ENCODE data around the gene GLI2. TPM values are rescaled to one million over a fixed set of nuclear protein-coding genes. Genes with fewer than 3 reads are reported as not detected.

Gene GLI2
- total RNA-seq, 1 donor from 2014 or later: 16.2 TPM

- H3K4me3 ChIP-seq: no peak overlapping the region
- H3K27me3 ChIP-seq: no peaks in the 10 kb centered on the region
- H3K36me3 ChIP-seq: no peaks in the 10 kb centered on the region
- TF ChIP-seq POLR2A (IDR thresholded peaks at IDR 0.05): no peak
- no peak for TF ChIP-seq POLR2AphosphoS5 (IDR thresholded peaks at IDR 0.05; ENCODE audit: insufficient read depth in 1 of 2, low read depth in 1 of 2)
- no peak for TF ChIP-seq CTCF (IDR thresholded peaks at IDR 0.05)
- intact Hi-C loops (cut with DNase I): no loop called here
- no peaks in the 10 kb centered on the region for H3K9me3 ChIP-seq
- no peak for DNase-seq (ENCODE audit: extremely low spot score in 2 of 2)
- H3K27ac ChIP-seq: no peak overlapping the region
- peaks cover 9% of the 10 kb centered on the region for H3K4me1 ChIP-seq
Measured at GRCh38 chr2:120751553-120751952, 15.9 kb downstream of the GLI2 start.

DNA sequence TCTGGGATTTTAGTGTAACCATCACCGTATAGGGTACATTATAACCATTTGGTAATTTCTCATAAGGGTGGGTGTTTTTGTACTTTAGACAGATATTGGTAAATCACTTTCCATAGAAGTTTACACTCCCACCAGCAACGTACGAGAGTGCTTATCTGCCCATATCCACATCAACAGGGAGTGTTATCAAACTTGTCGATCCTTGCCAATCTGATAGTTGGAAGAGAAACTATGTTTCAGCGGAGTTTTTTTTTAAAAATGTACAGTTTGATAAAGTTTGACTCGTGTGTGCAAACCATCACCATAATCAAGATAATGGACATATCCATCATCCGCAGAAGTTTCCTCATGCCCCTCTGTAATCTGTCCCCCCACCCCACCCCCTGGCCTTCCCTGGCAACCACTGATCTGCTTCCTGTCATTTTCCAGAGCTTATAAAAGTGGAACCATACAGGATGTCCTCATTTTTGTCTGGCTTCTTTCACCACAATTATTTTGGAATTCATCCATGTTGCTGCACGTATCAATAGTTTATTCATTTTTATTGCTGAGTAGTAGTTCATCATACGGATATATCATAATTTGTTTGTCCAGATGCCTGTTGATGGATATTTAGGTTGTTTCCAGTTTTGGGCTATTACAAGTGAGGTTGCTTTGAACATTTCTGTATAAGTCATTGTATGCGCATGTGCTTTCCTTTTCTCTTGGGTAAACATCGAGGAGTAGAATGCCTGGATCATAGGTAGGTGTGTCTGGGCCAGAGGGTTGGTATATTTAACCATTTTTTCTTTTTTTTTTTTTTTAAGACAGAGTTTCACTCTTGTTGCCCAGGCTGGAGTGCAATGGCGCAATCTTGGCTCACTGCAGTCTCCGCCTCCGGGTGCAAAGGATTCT is 18.6 kb downstream of the GLI2 start:
- Histone ChIP-seq H3K4me3 (no peak overlapping the region), H3K27ac (no peak overlapping the region), H3K9me3 (no peaks in the 10 kb centered on the region), H3K27me3 (no peaks in the 10 kb centered on the region), H3K36me3 (no peaks in the 10 kb centered on the region), H3K4me1 (peaks cover 27% of the 10 kb centered on the region)
- TF ChIP-seq POLR2AphosphoS5 (IDR thresholded peaks at IDR 0.05; ENCODE audit: insufficient read depth in 1 of 2, low read depth in 1 of 2) (no peak), POLR2A (IDR thresholded peaks at IDR 0.05) (no peak), CTCF (IDR thresholded peaks at IDR 0.05) (no peak)
- intact Hi-C loops (cut with DNase I): no loop called here
- no peak for DNase-seq (ENCODE audit: extremely low spot score in 2 of 2)

- peaks cover 27% of the 10 kb centered on the region for H3K4me1 ChIP-seq
- H3K36me3 ChIP-seq: no peaks in the 10 kb centered on the region
- peak overlapping the region; percentile 85 for H3K27ac ChIP-seq
- H3K9me3 ChIP-seq: no peaks in the 10 kb centered on the region
- no peak for DNase-seq (ENCODE audit: extremely low spot score in 2 of 2)
- intact Hi-C loops (cut with DNase I): no loop called here
- peak in 1 of 2 donors; percentile 67 for TF ChIP-seq POLR2AphosphoS5 (IDR thresholded peaks at IDR 0.05; ENCODE audit: insufficient read depth in 1 of 2, low read depth in 1 of 2)
- no peak for TF ChIP-seq CTCF (IDR thresholded peaks at IDR 0.05)
- no peaks in the 10 kb centered on the region for H3K27me3 ChIP-seq
- H3K4me3 ChIP-seq: peak overlapping the region in 1 of 2 donors; percentile 16
Measured at GRCh38 chr2:120758181-120759144, 22.8 kb downstream of the GLI2 start.

DNA sequence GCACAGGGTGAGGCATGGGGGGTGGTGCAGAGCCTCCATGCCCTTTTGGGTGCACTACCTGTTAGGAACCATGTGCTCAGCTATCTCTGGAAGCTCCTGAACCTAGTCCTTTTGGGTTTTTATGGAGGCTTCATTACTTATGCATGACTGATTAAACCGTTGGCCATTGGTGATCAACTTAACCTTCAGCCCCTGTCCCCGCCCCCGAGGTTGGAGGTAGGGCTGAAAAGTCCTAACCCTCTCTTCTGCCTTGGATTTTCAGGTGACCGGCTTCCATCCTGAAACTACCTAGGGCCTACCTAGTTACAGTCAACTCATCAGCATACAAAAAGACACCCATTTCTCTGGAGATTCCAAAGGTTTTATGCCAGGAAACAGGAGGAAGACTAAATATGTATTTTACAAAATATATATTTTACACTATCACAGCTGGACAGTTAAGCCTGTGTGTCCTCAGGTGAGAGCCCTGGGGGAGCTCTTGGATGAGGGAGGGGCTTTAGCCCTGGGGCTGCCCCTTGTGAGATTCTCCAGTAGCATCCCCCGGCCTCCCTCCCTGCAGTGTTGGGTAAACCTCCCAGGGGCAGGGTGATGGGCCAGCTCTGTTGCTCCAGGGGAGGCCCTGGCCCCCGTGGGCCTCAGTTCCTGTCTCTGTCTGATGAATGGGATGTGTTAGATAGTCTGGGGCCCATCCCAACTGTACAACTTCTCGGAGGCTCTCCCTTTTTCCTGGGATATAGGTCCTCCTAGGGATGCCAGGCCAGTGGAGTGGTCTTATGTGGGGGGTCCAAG is 24.1 kb downstream of the GLI2 start:
- intact Hi-C loops (cut with DNase I): no loop called here
- H3K36me3 ChIP-seq: no peaks in the 10 kb centered on the region
- H3K9me3 ChIP-seq: no peaks in the 10 kb centered on the region
- no peak for TF ChIP-seq CTCF (IDR thresholded peaks at IDR 0.05)
- no peak for TF ChIP-seq POLR2A (IDR thresholded peaks at IDR 0.05)
- no peak for TF ChIP-seq POLR2AphosphoS5 (IDR thresholded peaks at IDR 0.05; ENCODE audit: insufficient read depth in 1 of 2, low read depth in 1 of 2)
- peak overlapping the region; percentile 85 for H3K27ac ChIP-seq
- peaks cover 39% of the 10 kb centered on the region for H3K4me1 ChIP-seq
- DNase-seq (ENCODE audit: extremely low spot score in 2 of 2): no peak
- no peak overlapping the region for H3K4me3 ChIP-seq
- H3K27me3 ChIP-seq: no peaks in the 10 kb centered on the region

Data from vagina (tissue), 2 donors.